ENCODE results near the gene CD8B2.
"Not testable (repeated sequence)": the region's sequence is repeated elsewhere in the genome, so short reads cannot be mapped to it uniquely, and the experiment has no call there.

The CD8B2 gene

GRCh38 chr2:106486551-106487385 lies at the start of gene CD8B2:
Gene CD8B2 (plus strand): TSS chr2:106487364. CDS start chr2:106487427, 63 bp downstream.
- DNase-seq, result not testable (repeated sequence)

DNA sequence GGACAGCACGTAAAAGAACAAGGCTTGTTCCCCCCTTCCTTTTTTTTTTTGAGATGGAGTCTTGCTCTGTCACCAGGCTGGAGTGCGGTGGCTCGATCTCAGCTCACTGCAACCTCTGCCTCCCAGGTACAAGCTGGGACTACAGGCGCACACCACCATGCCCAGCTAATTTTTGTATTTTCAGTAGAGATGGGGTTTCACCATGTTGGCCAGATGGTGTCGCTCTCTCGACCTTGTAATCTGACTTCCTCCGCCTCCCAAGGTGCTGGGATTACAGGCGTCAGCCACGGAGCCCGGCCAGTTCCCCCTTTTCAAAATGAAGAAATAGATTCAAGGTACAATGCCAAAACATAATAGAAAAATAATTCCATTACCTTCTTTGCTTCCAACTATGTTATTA lies 25.3 kb upstream of the CD8B2 start:
- DNase-seq, result not testable (repeated sequence)

- DNase-seq, result not testable (repeated sequence)
Measured at GRCh38 chr2:106467516-106467915, 19.6 kb upstream of the CD8B2 start.

DNA sequence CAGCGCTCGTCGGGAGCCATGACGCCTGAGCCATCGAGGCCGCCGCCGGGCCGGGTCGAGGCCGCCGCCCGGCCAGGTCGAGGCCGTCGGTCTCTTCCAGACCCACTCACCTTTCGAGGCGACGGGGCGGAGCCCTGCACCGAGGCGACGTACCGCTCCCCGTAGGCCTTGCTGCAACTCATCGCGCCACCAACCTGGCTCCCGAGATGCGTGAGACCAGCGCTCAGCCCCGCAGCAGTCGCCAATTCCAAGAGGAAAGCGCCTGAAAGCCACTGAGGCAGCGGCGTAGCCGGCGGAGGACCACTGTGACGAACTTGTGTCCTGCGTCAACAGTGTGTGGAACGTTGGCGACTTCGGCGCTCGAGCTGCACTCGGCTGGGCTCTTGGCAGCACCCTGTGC lies 19.1 kb upstream of the CD8B2 start, which contains the start of gene RGPD3:
TSS of gene RGPD3 (minus strand) at position 307 of the 400 bp plus-strand sequence. CDS start at position 182, 125 bp downstream.
- not testable (repeated sequence) for DNase-seq

DNA sequence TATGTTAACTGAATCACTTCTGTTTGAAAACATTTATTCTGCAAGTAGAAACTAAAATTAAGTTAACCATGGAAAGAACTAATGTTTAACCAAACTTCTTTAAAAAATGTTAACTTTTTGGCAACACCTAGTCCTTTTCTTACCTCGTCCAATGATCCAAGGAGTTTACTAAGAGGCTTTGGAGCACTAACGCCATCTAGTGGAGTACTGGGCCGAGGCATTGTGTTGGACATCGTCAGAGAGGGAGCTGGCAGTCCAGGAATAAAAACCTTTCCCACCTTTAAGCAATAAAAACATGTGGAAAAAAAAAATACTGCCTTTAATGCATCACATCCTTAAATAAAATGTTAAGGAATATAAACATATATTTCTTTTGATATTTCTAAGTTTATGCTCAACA lies 16.5 kb upstream of the CD8B2 start:
- DNase-seq, result not testable (repeated sequence)

DNA sequence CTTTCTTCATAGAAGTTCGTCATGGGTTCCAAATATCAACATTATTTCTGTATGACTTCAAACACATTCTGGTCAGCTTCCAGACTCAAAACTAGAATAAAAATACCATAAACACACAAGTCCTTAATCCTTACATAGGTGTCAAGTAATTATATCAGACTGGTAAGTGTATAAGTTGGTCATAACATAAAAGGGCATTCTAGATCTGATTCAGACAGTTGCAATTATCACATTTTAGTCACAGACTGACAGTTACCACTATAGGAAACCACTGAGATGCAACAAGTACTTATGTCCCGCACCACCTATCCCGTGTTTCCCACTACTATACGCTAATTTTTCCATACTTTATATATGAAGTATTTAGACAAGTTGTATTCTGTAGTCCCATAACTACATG lies 9.5 kb upstream of the CD8B2 start:
- DNase-seq, result not testable (repeated sequence)

DNA sequence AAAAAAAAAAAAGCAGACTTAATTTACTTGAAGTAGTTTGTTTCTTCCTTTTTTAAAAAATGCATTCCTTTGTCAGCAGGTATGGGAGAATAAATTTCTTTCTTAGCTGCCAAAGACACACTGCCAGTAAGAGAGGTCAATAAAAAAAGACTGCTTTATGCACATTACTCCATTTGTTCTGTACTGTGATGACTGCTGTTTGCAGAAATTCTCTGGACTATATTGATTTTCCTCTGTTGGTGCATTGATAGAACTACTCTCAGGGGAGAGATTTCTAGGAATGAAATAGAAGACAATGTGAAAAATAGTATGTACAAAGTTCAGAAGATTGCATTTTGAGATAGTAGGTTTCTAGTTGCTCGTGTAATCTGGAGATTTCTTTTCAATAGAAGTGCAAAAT lies 7.6 kb upstream of the CD8B2 start:
- DNase-seq, result not testable (repeated sequence)

DNA sequence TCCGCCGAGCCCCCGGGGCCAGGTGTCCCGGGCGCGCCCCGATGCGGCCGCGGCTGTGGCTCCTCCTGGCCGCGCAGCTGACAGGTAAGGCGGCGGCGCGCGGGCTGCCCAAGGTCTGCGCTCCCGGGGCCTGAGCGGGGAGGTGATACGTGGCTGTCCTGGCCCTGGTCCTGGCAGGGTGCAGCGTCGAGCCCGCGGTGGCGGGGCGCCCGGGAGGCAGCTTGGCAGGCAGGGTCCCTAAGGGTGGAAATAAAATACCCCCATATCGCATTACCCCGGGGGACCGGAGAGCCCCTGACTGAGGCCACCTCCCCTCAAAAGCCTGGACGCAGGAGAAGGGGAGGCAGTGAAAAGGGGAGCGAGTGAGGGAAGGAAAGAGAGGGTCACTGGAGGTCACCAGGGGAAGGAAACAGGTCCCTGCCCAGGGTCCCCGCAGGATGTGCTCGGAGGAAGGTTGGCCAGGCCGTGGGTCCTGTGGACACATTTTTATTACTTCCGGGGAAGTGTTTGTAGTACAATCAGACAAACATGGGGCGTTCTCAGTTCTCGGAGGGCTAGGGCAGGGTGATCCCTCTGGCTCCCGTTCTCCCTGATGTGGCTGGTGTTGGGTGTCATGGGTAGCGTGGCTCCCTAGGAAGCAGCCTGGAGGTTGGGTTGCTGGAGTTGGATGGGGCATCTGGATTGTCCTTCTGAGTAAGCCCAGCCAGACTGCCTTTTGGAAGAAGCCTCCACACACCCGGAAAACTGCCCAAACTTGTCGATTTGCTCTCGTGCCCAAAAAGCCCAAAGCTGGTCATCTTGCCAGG lies 425 bp downstream of the CD8B2 start:
- DNase-seq, result not testable (repeated sequence)

GRCh38 chr2:106489701-106490100 lies 2.5 kb downstream of the CD8B2 start:
- not testable (repeated sequence) for DNase-seq

GRCh38 chr2:106492399-106492798 lies 5.2 kb downstream of the CD8B2 start:
- not testable (repeated sequence) for DNase-seq

- not testable (repeated sequence) for DNase-seq
Measured at GRCh38 chr2:106492913-106493312, 5.7 kb downstream of the CD8B2 start.

- not testable (repeated sequence) for DNase-seq
Measured at GRCh38 chr2:106498549-106498948, 11.4 kb downstream of the CD8B2 start.

DNA sequence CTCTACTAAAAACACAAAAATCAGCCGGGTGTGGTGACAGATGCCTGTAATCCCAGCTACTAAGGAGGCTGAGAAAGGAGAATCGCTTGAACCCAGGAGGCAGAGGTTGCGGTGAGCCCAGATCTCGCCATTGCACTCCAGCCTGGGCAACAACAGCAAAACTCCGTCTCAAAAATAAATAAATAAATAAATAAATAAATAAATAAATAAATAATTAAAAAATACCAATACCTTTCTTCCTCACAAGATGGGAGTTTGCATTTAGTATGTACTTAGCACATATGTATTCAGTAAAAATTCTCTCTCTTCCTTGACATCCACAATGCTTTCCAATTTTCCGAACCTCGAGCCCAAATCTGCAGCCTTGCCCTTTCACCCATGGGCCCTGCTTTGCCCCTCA lies 13.2 kb downstream of the CD8B2 start:
- DNase-seq, result not testable (repeated sequence)

DNA sequence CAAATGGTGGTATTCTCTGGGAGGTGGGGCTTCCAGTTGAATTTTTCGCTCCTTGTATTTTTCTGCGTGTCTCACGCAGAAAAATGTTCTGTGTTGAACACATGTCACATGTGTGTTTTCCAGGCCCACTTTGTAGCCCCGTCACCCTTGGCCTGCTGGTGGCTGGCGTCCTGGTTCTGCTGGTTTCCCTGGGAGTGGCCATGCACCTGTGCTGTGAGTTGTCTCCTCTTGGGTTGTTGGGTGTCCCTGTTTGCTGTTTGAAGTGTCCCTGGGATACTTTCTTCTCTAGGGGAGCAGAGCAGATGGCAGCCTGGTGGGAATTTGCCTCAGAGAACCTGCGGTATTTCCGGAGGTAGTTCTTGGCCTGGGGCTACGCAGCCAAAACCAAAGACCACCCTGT lies 15.2 kb downstream of the CD8B2 start:
- DNase-seq, result not testable (repeated sequence)

- not testable (repeated sequence) for DNase-seq
Measured at GRCh38 chr2:106504192-106504591, 17.0 kb downstream of the CD8B2 start.

DNA sequence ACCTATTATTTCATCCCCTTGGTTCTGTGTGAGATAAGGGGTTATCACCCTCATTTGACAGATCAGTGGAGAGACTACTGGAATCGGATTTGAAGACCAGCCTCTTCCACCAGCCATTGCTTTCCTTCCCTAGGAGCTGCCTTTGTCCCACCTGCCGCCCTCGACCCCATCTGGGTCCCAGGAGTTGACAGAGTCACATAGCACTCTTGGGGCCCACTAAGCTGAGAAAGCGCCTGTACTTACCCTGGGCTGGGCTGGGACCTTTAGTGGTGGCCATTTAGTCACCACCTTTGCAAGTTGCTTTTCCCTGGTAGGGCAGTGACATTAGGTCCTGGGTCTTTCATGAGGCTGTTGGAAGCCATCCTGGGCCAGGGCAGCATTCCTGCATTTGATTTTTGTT lies 17.6 kb downstream of the CD8B2 start:
- DNase-seq, result not testable (repeated sequence)

DNA sequence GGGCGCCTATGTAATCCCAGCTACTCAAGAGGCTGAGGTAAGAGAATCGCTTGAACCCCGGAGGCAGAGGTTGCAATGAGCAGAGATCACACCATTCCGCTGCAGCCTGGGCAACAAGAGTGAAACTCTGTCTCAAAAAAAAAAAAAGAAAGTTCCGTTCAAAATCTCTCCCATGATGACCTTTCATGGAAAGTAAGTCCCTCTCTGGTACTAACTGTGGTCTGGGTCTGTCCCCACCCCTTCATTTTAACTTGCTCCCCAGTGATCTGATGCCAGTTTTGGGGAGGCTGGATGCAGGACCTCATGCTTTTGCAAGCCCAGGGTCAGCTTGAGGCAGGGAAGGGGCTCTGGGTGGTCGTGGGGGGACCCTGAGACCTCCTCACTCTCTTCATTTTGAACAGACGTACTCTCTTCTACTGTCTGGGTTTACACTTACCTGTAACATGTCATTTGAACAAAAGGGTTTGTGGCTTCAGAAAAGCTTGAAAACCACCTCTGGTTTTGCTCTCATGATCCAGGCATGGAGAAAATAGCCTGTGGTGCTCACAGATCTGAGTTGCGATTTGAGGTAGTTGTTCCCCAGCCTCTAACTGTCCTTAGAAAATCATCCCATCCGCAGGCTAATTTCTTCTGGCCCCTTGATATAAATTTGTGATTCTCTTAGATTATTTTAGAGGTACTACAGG lies 19.0 kb downstream of the CD8B2 start:
- not testable (repeated sequence) for DNase-seq

DNA sequence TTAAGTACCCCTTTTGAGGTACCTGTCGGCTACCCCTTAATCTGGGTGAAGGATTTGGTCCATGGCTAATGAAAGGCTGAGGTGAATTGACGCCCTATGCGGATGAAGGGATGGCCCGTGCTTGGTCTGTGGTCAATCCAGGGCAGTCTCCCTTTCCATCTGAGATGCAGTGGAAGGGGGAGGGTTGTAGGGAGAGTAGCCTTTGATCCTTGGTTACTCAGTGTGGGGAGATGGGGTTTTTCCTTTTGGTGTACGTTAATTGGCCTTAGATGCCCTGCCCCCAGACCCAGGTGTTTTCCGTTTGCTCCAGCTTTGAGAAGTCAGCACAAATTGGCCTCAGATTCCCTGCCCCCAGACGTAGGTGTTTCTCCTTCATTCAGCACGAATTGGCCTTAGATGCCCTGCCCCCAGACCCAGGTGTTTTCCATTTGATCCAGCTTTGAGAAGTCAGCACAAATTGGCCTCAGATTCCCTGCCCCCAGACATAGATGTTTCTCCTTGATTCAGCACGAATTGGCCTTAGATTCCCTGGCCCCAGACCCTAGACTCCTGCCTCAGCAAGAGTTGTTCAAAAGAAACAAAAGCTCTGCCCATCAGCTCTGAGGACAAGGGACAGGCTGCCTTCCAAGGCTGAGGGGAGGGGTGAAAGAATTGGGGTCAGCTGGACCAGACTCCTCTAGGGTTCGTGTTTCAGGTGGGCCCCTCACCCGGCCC lies 21.7 kb downstream of the CD8B2 start:
- DNase-seq, result not testable (repeated sequence)

DNA sequence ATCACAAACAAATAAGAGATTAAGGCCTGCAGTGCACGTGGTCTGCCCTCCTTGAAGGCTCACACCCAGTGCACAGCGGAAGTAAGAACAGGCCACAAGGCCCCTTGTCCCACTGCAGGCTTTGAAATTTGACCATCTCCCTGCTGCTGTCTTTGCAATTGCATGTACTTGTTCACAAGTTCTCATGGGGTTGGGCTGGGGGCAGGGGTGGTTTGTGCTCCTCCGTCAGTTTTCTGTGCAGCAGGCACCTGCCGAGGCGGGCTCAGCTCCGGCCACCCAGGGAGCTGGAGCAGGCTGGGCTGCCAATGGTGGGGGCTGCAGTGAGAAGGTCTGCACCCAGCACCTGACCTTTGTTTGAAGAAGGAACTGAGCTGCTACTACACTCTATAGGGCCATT lies 22.2 kb downstream of the CD8B2 start:
- DNase-seq, result not testable (repeated sequence)

- not testable (repeated sequence) for DNase-seq
Measured at GRCh38 chr2:106510791-106511190, 23.6 kb downstream of the CD8B2 start.

- DNase-seq, result not testable (repeated sequence)
Measured at GRCh38 chr2:106511476-106511901, 24.3 kb downstream of the CD8B2 start.

GRCh38 chr2:106511934-106512333 lies 24.8 kb downstream of the CD8B2 start:
- DNase-seq, result not testable (repeated sequence)

Measured in SHP77 treated with DMSO at 0.1 percent for 48 hours (cell line).